NT2/D1 (cell line): ENCODE data around the gene SLA2.

Source experiments
- YY1 ChIP-seq: IDR thresholded peaks from 2 replicates; pipeline ENCODE4 v1.6.1; 2011; ENCODE audit not compliant: insufficient read length, insufficient read depth
- ZNF274 ChIP-seq: IDR thresholded peaks from 2 replicates; pipeline ENCODE4 v1.6.1; 2011; ENCODE audit warnings: mild to moderate bottlenecking, low read depth, low read length

DNA sequence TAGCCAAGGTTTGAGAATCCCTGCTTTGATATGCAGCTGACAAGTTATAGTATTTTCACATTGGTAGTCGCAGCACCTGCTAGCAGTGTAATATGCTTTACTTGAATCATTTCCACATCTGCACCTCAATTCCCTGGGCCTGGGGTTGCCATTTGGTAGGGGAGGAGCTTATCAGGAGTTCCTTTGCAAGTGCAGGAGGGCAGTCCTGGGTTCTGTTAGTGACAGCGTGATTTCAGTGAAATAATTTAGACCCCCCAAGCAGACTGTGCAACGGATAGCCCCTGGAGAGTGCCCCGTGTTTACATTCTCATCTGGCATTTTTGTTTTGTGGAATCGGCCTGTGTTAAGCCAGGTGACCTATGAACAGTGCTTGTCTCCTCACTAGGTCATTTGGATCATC, 34.4 kb downstream of the SLA2 start:
- TF ChIP-seq ZNF274: no peak
- TF ChIP-seq YY1: no peak
